HepG2 (cell line): Measurements from ENCODE around the gene TLN1. TPM values are rescaled to one million over a fixed set of nuclear protein-coding genes. Genes with fewer than 3 reads are reported as not detected.

Source experiments
- ATAC-seq: fragments of 200-7000 bp; cut with Tn5 transposase; 3 replicates; pipeline ENCODE4 v1.9.1; 2020; ENCODE audit warnings: mild to moderate bottlenecking, moderate library complexity
- BruUV-seq: library from RNA; stranded (reverse); fragments of 400-500 nt; replicated peaks from 2 replicates; lab custom pipeline; 2021; lab: Mats Ljungman, UMichigan
- CTCF ChIA-PET: fragments of 300-600 bp; formaldehyde crosslinking; extraction: SDS; loops from one replicate; lab custom pipeline; 2021; ENCODE audit warnings: low total read pairs, inconsistent platforms, low intra/inter-chr PET ratio; lab: Yijun Ruan, JAX
- POLR2A ChIA-PET: fragments of 350-600 bp; sonication (Branson Sonifier 250); formaldehyde crosslinking; loops from one replicate; lab custom pipeline; 2020; ENCODE audit warnings: antibody characterized with exemption, inconsistent platforms; lab: Yijun Ruan, JAX
- DNase-seq: peaks from one replicate; pipeline ENCODE4 v3.0.0-alpha.2; 2015; ENCODE audit warnings: low spot score
- FAIRE-seq: peaks from 3 replicates; lab custom pipeline; 2011; peaks lifted over from hg19 to GRCh38; lab: Jason Lieb, UNC
- H2AFZ ChIP-seq: one replicate; pipeline ENCODE4 v1.6.1; 2011; ENCODE audit warnings: low read length, inconsistent platforms
- H3K27ac ChIP-seq: fragments of 300-600 bp; 3 replicates; pipeline ENCODE4 v1.8.0; 2011; ENCODE audit warnings: mixed run types, mild to moderate bottlenecking, mixed read lengths, low read length, inconsistent platforms; ENCODE audit not compliant: insufficient read depth; ENCODE audit errors: extremely low read length
- H3K27me3 ChIP-seq, 2 experiments: fragments of 200-600 bp in 1 of 2; 2 replicates in 1 of 2; 3 replicates in 1 of 2; pipeline versions ENCODE4 v1.6.0 to v1.8.0; 2011; ENCODE audit warnings: low read length in 2 of 2, mild to moderate bottlenecking in 2 of 2, moderate library complexity in 2 of 2, inconsistent platforms in 1 of 2; ENCODE audit not compliant: insufficient read depth in 2 of 2, control insufficient read depth in 1 of 2
- H3K36me3 ChIP-seq, 2 experiments: fragments of 200-600 bp in 1 of 2; replicated peaks in 1 of 2; 2 replicates in 1 of 2; 3 replicates in 1 of 2; pipeline versions ENCODE4 v1.5.1 to v1.8.0; 2011; ENCODE audit warnings: low read length in 2 of 2, inconsistent platforms in 1 of 2; ENCODE audit not compliant: insufficient read depth in 2 of 2, control insufficient read depth in 1 of 2
- H3K4me1 ChIP-seq: 2 replicates; pipeline ENCODE4 v1.5.1; 2012; ENCODE audit warnings: low read length, inconsistent platforms; ENCODE audit not compliant: insufficient read depth
- H3K4me2 ChIP-seq: 2 replicates; pipeline ENCODE4 v1.6.0; 2011; ENCODE audit warnings: low read depth, low read length, inconsistent platforms
- H3K4me3 ChIP-seq, 3 experiments: fragments of 200-600 bp in 1 of 3; sonication (generic), shearing (Covaris generic) in 1 of 3; replicated peaks in 1 of 3; 2 replicates each; pipeline ENCODE4 v1.5.1; 2011 to 2016; ENCODE audit warnings: low read length in 3 of 3, inconsistent platforms in 2 of 3, low read depth in 2 of 3, mild to moderate bottlenecking in 2 of 3, control low read depth in 1 of 3, mixed read lengths in 1 of 3; ENCODE audit not compliant: insufficient read depth in 1 of 3
- H3K79me2 ChIP-seq: one replicate; pipeline ENCODE4 v1.6.1; 2011; ENCODE audit warnings: low read length, inconsistent platforms; ENCODE audit not compliant: insufficient read depth
- H3K9ac ChIP-seq: 2 replicates; pipeline ENCODE4 v1.6.0; 2011; ENCODE audit warnings: mild to moderate bottlenecking, low read depth, low read length, inconsistent platforms; ENCODE audit not compliant: insufficient read depth
- H3K9me3 ChIP-seq: 2 replicates; pipeline ENCODE4 v1.5.1; 2012; ENCODE audit warnings: mild to moderate bottlenecking, low read length
- H4K20me1 ChIP-seq: 2 replicates; pipeline ENCODE4 v1.6.0; 2011; ENCODE audit warnings: inconsistent platforms, mild to moderate bottlenecking, low read length, moderate library complexity; ENCODE audit not compliant: insufficient read depth
- HCFC1 ChIP-seq: fragments of 150-350 bp; IDR thresholded peaks from 2 replicates; pipeline ENCODE4 v1.6.1; 2014; ENCODE audit warnings: low read depth, low read length
- HNRNPH1 ChIP-seq: fragments of 200-400 bp; formaldehyde crosslinking; optimal IDR thresholded peaks from 2 replicates; pipeline ENCODE3; 2017; ENCODE audit warnings: mild to moderate bottlenecking, low read depth, low read length
- HNRNPUL1 ChIP-seq: fragments of 200-400 bp; formaldehyde crosslinking; IDR thresholded peaks from 2 replicates; pipeline ENCODE4 v1.6.1; 2017; ENCODE audit warnings: low read depth, mild to moderate bottlenecking, low read length, moderate library complexity
- KDM1A ChIP-seq: IDR thresholded peaks from 2 replicates; pipeline ENCODE4 v1.6.1; 2016; ENCODE audit warnings: missing compliant biosample characterization
- SUZ12 ChIP-seq: fragments of 150-350 bp; IDR thresholded peaks from 2 replicates; pipeline ENCODE4 v1.6.1; 2014; ENCODE audit warnings: low read depth, low read length
- XRCC5 ChIP-seq: fragments of 200-400 bp; formaldehyde crosslinking; optimal IDR thresholded peaks from 2 replicates; pipeline ENCODE3; 2017; ENCODE audit warnings: mild to moderate bottlenecking, low read length
- ZFP36L2 ChIP-seq: sonication (generic); formaldehyde crosslinking; IDR thresholded peaks from 2 replicates; pipeline ENCODE4 v1.4.0; 2020; ENCODE audit warnings: missing genetic modification reagents
- ZNF44 ChIP-seq: sonication (generic); formaldehyde crosslinking; IDR thresholded peaks from 2 replicates; pipeline ENCODE4 v1.5.1; 2020; ENCODE audit warnings: mild to moderate bottlenecking, missing genetic modification reagents
- ZNF484 ChIP-seq: sonication (generic); formaldehyde crosslinking; IDR thresholded peaks from 2 replicates; pipeline ENCODE4 v1.5.1; 2020; ENCODE audit warnings: mild to moderate bottlenecking, low read depth, missing genetic modification reagents, borderline replicate concordance
- ZNF747 ChIP-seq: sonication (generic); formaldehyde crosslinking; IDR thresholded peaks from 2 replicates; pipeline ENCODE4 v1.8.1; 2023; ENCODE audit warnings: missing genetic modification reagents, mild to moderate bottlenecking, borderline replicate concordance
- WGBS: methylation state at CpG from one replicate; pipeline ENCODE4 v1.1.6; 2017; ENCODE audit warnings: low lambda C conversion rate; 5-methylcytosine and 5-hydroxymethylcytosine counted together
- in situ Hi-C: cut with HindIII; loops from 2 replicates; pipeline ENCODE4 v1.10.0; 2017; ENCODE audit warnings: low pct_unique_long_range_greater_than_20kb; ENCODE audit not compliant: extremely low pct_ligation_motif_present
- intact Hi-C: fragments of 100-400 bp; cut with micrococcal nuclease; formaldehyde crosslinking; loops from one replicate; pipeline ENCODE4 v1.10.0; 2022; ENCODE audit not compliant: unreplicated experiment
- polyA plus RNA-seq, 8 experiments: library from polyadenylated mRNA; depleted of rRNA in 3 of 8; stranded (reverse) in 7 of 8; unstranded in 1 of 8; fragments of >200 nt; fragmentation: Illumina TruSeq in 4 of 8; extraction: Trizol in 4 of 8; gene quantifications; 2 replicates each; pipeline versions ENCODE4 v1.2.1 to v1.2.3, GENCODE V29; 2011 to 2016; ENCODE audit warnings: low read depth in 4 of 8, missing spikeins in 1 of 8, mixed read lengths in 1 of 8; ENCODE audit not compliant: insufficient read depth in 1 of 8
- total RNA-seq, 5 experiments: library from RNA; depleted of rRNA; stranded (reverse); fragments of >200 nt; fragmentation: Illumina TruSeq; extraction: Trizol; gene quantifications; 2 replicates each; pipeline ENCODE4 v1.2.3, GENCODE V29; 2016; ENCODE audit warnings: low read depth in 1 of 5
- TF ChIP-seq, protein P1 (sequence below): fragments of 450-650 bp; IDR thresholded peaks from 2 replicates; pipeline ENCODE4 v1.6.1; 2017
- TF ChIP-seq, protein P2 (sequence below): sonication (generic); formaldehyde crosslinking; IDR thresholded peaks from 2 replicates; pipeline ENCODE4 v1.9.0; 2021; ENCODE audit warnings: mild to moderate bottlenecking, missing genetic modification reagents
- TF ChIP-seq, protein P3 (sequence below): sonication (generic); formaldehyde crosslinking; IDR thresholded peaks from 2 replicates; pipeline ENCODE4 v1.5.1; 2020; ENCODE audit warnings: missing genetic modification reagents, mild to moderate bottlenecking, borderline replicate concordance

Gene TLN1
- total and polyA plus RNA-seq, 2 of the 13 experiments (the other 11 are each of a cell fraction or from before 2014, with no cell fraction given): 35.2 to 51.8 TPM

DNA sequence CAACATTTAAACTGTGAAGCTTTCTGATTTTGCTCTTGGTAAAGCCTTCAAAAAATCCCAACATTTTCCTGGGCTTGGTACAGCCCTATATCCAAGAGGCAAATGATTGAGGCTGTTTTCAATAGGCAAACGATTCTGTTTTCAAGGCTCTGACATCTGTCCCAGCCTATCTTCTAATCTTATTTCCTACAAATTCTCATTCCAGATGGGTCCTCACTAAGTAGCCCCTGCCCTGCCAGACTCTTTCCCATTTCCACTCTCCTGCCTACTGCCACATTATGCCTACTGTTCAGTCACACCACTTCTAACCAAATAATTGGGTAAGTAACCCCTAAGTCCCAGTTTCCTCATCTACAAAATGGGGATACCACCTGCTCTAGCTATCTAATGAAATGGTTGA, 13.6 kb upstream of the TLN1 start:
- Histone ChIP-seq H2AFZ (no peak overlapping the region), H3K4me3 (peak overlapping the region; percentile 95 to 99 (median 98); a peak in 4 of 6 replicates), H3K4me1 (peaks cover 40% of the 10 kb centered on the region), H3K9ac (peak overlapping the region; percentile 18; the same call in 1 of the 2 replicates), H3K36me3 (peaks cover 17 to 42% of the 10 kb centered on the region in 2 experiments), H3K27ac (no peak overlapping the region), H3K4me2 (peak overlapping the region; percentile 94), H3K9me3 (no peaks in the 10 kb centered on the region), H4K20me1 (peaks cover 39% of the 10 kb centered on the region), H3K79me2 (peaks cover 51% of the 10 kb centered on the region), H3K27me3 (no peaks in the 10 kb centered on the region; a peak in 2 of 5 replicates)
- intact Hi-C loops (no loop called here), in situ Hi-C loops (no loop called here)
- DNase-seq (no peak), FAIRE-seq (no peak), ATAC-seq (no peak)
- ChIA-PET CTCF (no interaction called here), POLR2A (interaction anchor here (0.8 to 5.8 kb wide), 6 partner anchors 8 to 130 kb away, joined by 3 to 102 read pairs (median 12); partner anchors contain the start of genes CREB3, HINT2 and TLN1)
- BruUV-seq: no TSS peak
- 53% methylated on average over 1 of the region's 1 CpG for WGBS
- TF ChIP-seq ZNF747 (CRISPR knock-in tag) (no peak), SUZ12 (no peak), HNRNPUL1 (no peak), ZFP36L2 (CRISPR knock-in tag) (no peak), XRCC5 (no peak), HNRNPH1 (no peak), ZNF44 (CRISPR knock-in tag) (no peak), HCFC1 (no peak), ZNF484 (no peak), KDM1A (CRISPR knock-in tag) (no peak)
- TF ChIP-seq, protein P1, sequence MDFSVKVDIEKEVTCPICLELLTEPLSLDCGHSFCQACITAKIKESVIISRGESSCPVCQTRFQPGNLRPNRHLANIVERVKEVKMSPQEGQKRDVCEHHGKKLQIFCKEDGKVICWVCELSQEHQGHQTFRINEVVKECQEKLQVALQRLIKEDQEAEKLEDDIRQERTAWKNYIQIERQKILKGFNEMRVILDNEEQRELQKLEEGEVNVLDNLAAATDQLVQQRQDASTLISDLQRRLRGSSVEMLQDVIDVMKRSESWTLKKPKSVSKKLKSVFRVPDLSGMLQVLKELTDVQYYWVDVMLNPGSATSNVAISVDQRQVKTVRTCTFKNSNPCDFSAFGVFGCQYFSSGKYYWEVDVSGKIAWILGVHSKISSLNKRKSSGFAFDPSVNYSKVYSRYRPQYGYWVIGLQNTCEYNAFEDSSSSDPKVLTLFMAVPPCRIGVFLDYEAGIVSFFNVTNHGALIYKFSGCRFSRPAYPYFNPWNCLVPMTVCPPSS: no peak
- TF ChIP-seq, protein P2, sequence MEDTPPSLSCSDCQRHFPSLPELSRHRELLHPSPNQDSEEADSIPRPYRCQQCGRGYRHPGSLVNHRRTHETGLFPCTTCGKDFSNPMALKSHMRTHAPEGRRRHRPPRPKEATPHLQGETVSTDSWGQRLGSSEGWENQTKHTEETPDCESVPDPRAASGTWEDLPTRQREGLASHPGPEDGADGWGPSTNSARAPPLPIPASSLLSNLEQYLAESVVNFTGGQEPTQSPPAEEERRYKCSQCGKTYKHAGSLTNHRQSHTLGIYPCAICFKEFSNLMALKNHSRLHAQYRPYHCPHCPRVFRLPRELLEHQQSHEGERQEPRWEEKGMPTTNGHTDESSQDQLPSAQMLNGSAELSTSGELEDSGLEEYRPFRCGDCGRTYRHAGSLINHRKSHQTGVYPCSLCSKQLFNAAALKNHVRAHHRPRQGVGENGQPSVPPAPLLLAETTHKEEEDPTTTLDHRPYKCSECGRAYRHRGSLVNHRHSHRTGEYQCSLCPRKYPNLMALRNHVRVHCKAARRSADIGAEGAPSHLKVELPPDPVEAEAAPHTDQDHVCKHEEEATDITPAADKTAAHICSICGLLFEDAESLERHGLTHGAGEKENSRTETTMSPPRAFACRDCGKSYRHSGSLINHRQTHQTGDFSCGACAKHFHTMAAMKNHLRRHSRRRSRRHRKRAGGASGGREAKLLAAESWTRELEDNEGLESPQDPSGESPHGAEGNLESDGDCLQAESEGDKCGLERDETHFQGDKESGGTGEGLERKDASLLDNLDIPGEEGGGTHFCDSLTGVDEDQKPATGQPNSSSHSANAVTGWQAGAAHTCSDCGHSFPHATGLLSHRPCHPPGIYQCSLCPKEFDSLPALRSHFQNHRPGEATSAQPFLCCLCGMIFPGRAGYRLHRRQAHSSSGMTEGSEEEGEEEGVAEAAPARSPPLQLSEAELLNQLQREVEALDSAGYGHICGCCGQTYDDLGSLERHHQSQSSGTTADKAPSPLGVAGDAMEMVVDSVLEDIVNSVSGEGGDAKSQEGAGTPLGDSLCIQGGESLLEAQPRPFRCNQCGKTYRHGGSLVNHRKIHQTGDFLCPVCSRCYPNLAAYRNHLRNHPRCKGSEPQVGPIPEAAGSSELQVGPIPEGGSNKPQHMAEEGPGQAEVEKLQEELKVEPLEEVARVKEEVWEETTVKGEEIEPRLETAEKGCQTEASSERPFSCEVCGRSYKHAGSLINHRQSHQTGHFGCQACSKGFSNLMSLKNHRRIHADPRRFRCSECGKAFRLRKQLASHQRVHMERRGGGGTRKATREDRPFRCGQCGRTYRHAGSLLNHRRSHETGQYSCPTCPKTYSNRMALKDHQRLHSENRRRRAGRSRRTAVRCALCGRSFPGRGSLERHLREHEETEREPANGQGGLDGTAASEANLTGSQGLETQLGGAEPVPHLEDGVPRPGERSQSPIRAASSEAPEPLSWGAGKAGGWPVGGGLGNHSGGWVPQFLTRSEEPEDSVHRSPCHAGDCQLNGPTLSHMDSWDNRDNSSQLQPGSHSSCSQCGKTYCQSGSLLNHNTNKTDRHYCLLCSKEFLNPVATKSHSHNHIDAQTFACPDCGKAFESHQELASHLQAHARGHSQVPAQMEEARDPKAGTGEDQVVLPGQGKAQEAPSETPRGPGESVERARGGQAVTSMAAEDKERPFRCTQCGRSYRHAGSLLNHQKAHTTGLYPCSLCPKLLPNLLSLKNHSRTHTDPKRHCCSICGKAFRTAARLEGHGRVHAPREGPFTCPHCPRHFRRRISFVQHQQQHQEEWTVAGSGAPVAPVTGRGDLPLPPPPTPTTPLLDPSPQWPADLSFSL (CRISPR knock-in tag): no peak
- TF ChIP-seq, protein P3, sequence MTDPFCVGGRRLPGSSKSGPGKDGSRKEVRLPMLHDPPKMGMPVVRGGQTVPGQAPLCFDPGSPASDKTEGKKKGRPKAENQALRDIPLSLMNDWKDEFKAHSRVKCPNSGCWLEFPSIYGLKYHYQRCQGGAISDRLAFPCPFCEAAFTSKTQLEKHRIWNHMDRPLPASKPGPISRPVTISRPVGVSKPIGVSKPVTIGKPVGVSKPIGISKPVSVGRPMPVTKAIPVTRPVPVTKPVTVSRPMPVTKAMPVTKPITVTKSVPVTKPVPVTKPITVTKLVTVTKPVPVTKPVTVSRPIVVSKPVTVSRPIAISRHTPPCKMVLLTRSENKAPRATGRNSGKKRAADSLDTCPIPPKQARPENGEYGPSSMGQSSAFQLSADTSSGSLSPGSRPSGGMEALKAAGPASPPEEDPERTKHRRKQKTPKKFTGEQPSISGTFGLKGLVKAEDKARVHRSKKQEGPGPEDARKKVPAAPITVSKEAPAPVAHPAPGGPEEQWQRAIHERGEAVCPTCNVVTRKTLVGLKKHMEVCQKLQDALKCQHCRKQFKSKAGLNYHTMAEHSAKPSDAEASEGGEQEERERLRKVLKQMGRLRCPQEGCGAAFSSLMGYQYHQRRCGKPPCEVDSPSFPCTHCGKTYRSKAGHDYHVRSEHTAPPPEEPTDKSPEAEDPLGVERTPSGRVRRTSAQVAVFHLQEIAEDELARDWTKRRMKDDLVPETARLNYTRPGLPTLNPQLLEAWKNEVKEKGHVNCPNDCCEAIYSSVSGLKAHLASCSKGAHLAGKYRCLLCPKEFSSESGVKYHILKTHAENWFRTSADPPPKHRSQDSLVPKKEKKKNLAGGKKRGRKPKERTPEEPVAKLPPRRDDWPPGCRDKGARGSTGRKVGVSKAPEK: no peak
